Left lung (tissue), 10 donors: ENCODE results near the gene WNT7B. TPM values are rescaled to one million over a fixed set of nuclear protein-coding genes. Genes with fewer than 3 reads are reported as not detected.

Experiments
- ATAC-seq: fragments of 200-7000 bp; cut with Tn5 transposase; one replicate; pipeline ENCODE4 v1.9.1; 2020; ENCODE audit warnings: moderate library complexity
- DNase-seq, 4 donors: peaks; one replicate each; pipeline ENCODE4 v3.0.0-alpha.2; 2013 to 2020
- H3K27ac ChIP-seq, 2 donors: fragments of 200-600 bp; sonication (generic) in 1 of 2; one replicate each; pipeline versions ENCODE4 v1.5.0 to v1.8.0; 2020 to 2021
- H3K27me3 ChIP-seq, 2 donors: fragments of 200-600 bp; sonication (generic) in 1 of 2; one replicate each; pipeline versions ENCODE4 v1.5.0 to v1.8.0; 2020 to 2021
- H3K36me3 ChIP-seq, 2 donors: fragments of 200-600 bp; sonication (generic) in 1 of 2; one replicate each; pipeline versions ENCODE4 v1.5.0 to v1.8.0; 2020 to 2021
- H3K4me1 ChIP-seq, 2 donors: fragments of 200-600 bp; one replicate each; pipeline ENCODE4 v1.8.0; 2021
- H3K4me3 ChIP-seq, 2 donors: fragments of 200-600 bp; sonication (generic) in 1 of 2; one replicate each; pipeline versions ENCODE4 v1.5.0 to v1.8.0; 2020 to 2021; ENCODE audit warnings: mild to moderate bottlenecking in 1 of 2
- H3K9me3 ChIP-seq, 2 donors: fragments of 200-600 bp; sonication (generic) in 1 of 2; one replicate each; pipeline versions ENCODE4 v1.5.0 to v1.8.0; 2020 to 2021
- intact Hi-C, 2 donors: fragments of 100-400 bp; cut with DNase I; formaldehyde crosslinking; loops; one replicate each; pipeline versions ENCODE4 v1.11.2 to v1.14.2; 2022
- polyA plus RNA-seq, 6 donors: library from polyadenylated mRNA; unstranded; fragments of 120-200 nt; gene quantifications; one replicate each; pipeline ENCODE4 v1.2.1, GENCODE V29; 2013; ENCODE audit not compliant: insufficient read length in 6 of 6
- total RNA-seq, 2 donors: library from RNA; stranded (reverse); fragmentation: NEBNext Ultra II Directional; extraction: Animal tissue kit (Norgen Biotek cat#: 25700); gene quantifications; one replicate each; pipeline ENCODE4 v1.2.1, GENCODE V29; 2021
- TF ChIP-seq, protein P1 (sequence below), 2 donors: fragments of 200-600 bp; sonication (generic) in 1 of 2; IDR thresholded peaks; one replicate each; pipeline versions ENCODE4 v1.5.0 to v1.8.0; 2021; ENCODE audit warnings: antibody characterized with exemption in 2 of 2
- donor health status: DM: no; HTN: yes; CAD: no.
- donor health status: DM: no; HTN: no; CAD: no.

WNT7B gene
- total and polyA plus RNA-seq, 8 donors = 7.2 to 21.7 (median 14.9) TPM

DNA sequence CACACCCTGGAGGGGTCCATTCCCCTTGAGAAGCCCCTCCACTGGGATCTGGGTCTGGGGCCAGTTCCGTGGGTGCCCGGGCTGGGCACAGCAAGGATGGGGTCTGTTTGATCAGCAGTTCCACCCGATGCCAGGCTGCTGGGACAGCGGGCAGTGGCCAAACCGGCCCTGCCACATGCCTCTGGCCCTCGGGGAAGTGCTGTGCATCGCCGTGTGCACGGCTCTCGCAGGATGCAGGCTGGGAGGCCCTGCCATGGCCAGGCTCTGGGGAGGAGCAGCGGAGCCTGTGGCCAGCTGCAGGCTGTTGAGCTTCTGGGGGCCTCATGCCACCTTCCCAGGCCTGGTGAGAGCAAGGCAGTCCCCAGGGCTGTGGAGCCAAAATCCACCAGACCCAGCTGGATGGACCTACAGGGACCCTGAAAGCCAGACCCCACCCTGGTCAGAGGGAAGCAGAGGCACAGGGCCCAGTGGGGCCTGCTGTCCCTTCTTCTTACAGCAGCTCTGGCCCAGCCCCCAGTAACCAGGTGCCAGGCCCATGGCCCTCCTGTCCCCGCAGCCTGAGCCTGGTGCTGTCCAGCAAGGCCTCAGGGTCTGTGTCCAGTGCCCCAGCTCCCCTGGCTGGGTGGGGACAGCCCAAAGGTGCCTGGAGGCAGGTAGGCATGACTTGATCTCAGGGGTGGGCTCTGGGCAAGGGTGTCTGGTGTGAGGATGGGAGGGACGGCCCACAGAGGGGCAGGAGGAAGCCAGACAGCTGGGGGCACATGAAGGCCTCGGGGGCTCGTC, 57.3 kb downstream of the WNT7B start:
- H3K4me3 ChIP-seq = no peak overlapping the region
- peak overlapping the region in 1 of 2 donors; percentile 35 for H3K27ac ChIP-seq
- DNase-seq = peak in 3 of 4 donors; percentile 69 to 88 (median 72)
- peak; percentile 89 for ATAC-seq
- H3K9me3 ChIP-seq = peaks cover 0 to 1% of the 10 kb centered on the region in 2 donors
- intact Hi-C loops = no loop called here
- H3K27me3 ChIP-seq = peaks cover 0 to 25% of the 10 kb centered on the region in 2 donors
- TF ChIP-seq, protein P1, sequence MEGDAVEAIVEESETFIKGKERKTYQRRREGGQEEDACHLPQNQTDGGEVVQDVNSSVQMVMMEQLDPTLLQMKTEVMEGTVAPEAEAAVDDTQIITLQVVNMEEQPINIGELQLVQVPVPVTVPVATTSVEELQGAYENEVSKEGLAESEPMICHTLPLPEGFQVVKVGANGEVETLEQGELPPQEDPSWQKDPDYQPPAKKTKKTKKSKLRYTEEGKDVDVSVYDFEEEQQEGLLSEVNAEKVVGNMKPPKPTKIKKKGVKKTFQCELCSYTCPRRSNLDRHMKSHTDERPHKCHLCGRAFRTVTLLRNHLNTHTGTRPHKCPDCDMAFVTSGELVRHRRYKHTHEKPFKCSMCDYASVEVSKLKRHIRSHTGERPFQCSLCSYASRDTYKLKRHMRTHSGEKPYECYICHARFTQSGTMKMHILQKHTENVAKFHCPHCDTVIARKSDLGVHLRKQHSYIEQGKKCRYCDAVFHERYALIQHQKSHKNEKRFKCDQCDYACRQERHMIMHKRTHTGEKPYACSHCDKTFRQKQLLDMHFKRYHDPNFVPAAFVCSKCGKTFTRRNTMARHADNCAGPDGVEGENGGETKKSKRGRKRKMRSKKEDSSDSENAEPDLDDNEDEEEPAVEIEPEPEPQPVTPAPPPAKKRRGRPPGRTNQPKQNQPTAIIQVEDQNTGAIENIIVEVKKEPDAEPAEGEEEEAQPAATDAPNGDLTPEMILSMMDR (IDR thresholded peaks at IDR 0.05) = no peak
- no peaks in the 10 kb centered on the region for H3K36me3 ChIP-seq
- peaks cover 4 to 5% of the 10 kb centered on the region in 2 donors for H3K4me1 ChIP-seq

DNA sequence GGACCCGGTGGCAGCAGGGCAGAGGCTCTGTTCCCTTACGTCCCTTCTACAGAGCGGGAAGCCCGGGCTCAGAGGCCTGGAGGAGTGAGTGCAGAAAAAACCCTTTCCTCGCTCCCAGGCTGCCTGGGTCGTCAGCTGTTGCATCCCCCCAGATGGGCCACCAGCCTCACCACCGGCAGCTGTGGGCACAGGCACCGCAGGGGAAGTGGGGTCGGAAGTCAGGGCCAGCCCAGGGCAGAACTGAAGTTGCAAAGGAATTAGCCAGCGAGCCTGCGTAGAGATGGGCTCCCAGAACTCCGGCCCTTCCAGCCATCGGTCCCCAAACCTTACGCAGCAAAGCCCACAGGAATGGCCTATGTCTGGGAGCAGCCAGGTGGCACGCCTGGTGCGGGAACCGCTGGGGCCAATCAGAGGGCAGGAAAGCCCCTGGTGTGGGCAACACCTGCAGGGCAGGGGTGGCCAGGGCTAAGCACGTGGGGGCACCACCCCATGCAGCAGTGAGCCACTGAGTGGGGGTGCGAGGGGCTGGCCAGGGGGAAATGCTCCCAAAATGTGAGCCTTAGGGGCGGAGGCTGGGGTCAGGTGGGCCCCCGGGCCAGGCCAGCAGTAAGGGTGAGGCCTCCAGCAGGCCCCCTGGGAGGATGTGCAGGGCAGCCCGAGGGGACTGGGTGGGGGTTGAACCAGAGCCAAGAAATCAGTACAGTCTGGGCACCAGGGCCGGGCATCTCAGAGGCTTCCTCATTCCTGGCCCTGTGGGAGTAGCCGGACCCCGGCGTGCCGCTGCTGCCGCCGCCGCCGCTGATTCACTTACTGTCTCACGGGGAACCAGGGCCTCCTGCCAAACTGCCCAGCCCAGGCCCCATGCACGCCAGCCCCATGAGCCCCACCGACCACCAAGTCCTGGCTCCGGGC, 58.2 kb downstream of the WNT7B start:
- TF ChIP-seq, protein P1 (IDR thresholded peaks at IDR 0.05) = no peak
- ATAC-seq = peak; percentile 64
- intact Hi-C loops = no loop called here
- Histone ChIP-seq H3K36me3 (no peaks in the 10 kb centered on the region), H3K4me3 (no peak overlapping the region), H3K9me3 (peaks cover 0 to 10% of the 10 kb centered on the region in 2 donors), H3K27ac (no peak overlapping the region), H3K4me1 (peaks cover under 1 to 5% of the 10 kb centered on the region in 2 donors), H3K27me3 (peaks cover 0 to 25% of the 10 kb centered on the region in 2 donors)
- DNase-seq = peak in 1 of 4 donors; percentile 47

DNA sequence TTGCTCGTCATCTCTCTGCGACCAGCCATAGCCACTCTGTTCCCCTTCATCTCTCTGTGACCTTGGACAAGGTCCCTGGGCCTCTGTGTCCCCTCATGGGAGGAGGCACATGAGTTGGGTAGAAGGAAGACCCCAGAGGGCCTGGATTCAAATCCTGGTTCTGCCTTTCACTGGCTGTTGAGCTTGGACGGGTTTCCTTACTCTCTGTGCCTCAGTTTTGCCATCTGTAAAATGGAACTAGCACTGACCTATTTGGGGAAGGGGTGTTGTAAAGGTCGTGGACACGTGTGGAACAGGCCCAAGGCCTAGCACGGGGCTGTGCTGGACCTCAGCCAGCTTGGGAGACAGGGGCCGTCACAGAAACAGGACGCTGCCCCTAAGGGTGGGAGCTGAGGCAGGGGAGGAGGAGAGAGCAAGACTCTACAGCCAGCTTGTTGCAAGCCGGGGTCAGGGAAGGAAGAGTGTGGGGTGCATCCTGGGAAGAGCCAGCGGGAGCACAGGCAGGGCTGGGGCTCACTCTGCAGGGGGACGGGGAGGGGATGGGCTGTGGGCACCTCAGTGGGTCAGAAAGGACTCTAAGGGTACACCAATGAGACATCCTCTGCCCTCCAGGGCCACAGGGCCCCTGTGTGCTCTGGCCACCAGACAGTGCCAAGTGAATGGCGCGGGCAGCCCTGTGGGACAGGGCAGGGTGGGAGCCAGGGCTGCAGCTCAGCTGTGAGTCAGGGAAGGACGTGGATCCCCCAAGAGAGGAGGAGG, 59.1 kb downstream of the WNT7B start:
- no peaks in the 10 kb centered on the region for H3K36me3 ChIP-seq
- peaks cover 0 to 10% of the 10 kb centered on the region in 2 donors for H3K9me3 ChIP-seq
- ATAC-seq (no peak), DNase-seq (no peak)
- peaks cover 0 to 5% of the 10 kb centered on the region in 2 donors for H3K4me1 ChIP-seq
- H3K27ac ChIP-seq = no peak overlapping the region
- intact Hi-C loops = no loop called here
- H3K4me3 ChIP-seq = no peak overlapping the region
- peaks cover 0 to 27% of the 10 kb centered on the region in 2 donors for H3K27me3 ChIP-seq
- TF ChIP-seq, protein P1 (IDR thresholded peaks at IDR 0.05) = no peak

DNA sequence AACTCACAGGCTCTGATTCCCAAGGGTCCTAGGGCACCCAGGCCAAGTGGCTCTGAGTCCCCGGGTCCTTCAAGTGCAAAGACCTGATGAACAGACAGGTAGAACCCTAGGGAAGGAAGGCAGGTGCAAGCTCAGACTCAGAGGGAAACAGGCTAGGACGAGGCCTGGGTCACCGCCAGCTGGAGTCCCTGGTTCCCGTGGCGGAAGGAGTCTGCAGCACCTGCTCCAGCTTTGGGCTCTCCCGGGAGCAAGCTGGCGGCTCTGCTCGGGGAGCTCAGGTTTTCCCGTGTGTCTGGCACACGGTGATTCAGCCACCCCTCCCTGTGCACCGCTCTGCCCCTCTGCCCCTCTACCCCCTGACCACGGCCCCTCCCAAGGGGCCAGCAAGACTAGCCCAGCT, 59.8 kb downstream of the WNT7B start:
- ATAC-seq = no peak

More for the DNA sequence above, 59.8 kb downstream of the WNT7B start:
- TF ChIP-seq, protein P1 (IDR thresholded peaks at IDR 0.05) = no peak
- intact Hi-C loops = no loop called here
- Histone ChIP-seq H3K4me1 (peaks cover 4 to 5% of the 10 kb centered on the region in 2 donors), H3K27ac (no peak overlapping the region), H3K27me3 (peaks cover 0 to 21% of the 10 kb centered on the region in 2 donors), H3K4me3 (no peak overlapping the region), H3K9me3 (peaks cover 0 to 10% of the 10 kb centered on the region in 2 donors), H3K36me3 (no peaks in the 10 kb centered on the region)
- no peak for DNase-seq
